Measurements from ENCODE around the gene PDE3B. TPM values are rescaled to one million over a fixed set of nuclear protein-coding genes. Genes with fewer than 3 reads are reported as not detected.

PDE3B gene
- total and polyA plus RNA-seq, 3 donors from 2014 or later, result 22.3 to 39.5 (median 25.8) TPM

DNA sequence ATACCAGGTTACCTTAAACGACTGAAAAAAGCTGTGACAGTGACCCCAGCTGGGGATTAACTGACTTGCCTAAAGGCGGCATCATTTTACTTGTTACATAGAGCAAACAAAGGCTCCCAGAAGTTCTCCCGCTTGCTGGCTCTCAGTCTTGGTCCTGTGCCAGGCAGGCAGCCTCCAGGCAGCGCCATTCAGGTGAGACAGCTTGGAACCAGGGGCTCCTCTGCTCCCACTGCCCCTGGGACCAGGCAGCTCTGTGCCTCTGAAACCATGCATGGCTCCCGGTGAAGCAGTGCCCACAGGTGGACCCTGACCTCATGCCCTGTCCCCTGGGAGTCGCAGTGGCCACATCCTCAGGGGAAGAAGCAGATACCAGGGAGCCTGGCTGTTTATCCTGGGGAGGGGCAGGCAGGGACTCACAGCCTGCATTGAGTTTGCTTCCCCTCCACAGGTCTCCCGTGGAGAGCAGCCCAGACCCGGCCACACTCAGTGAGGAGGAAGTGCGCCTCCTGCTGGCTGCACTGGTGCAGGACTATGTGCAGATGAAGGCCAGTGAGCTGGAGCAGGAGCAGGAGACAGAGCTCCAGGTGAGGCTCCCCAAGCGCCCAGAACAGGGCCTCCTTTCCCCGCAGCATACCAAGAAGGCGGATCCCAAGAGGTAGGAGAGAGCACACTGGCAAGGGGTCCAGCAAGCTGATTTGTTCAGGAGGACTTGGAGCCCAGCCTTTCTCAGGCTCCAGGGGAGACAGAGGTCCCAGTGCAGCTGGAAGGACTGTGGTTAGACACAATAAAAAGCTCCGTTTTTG is 264.0 kb downstream of the PDE3B start:
- intact Hi-C loops (cut with DNase I; ENCODE audit: low total_unique reads), result loop anchor here (10.0 kb wide), 1 partner anchor 363 kb away; no protein-coding TSS in a partner anchor

GRCh38 chr11:14908214-14908880 is 264.7 kb downstream of the PDE3B start:
- Histone ChIP-seq H3K36me3 (ENCODE audit: low read depth, missing control alignments) (no peaks in the 10 kb centered on the region), H3K4me3 (no peak overlapping the region), H3K27ac (no peak overlapping the region), H3K9me3 (no peaks in the 10 kb centered on the region), H3K27me3 (no peaks in the 10 kb centered on the region), H3K4me1 (peaks cover 8% of the 10 kb centered on the region)
- WGBS, 2 donors, result 20 to 43% methylated on average over 6 of the region's 6 CpGs
- TF ChIP-seq POLR2A (IDR thresholded peaks at IDR 0.05), result no peak
- TF ChIP-seq, protein P1, sequence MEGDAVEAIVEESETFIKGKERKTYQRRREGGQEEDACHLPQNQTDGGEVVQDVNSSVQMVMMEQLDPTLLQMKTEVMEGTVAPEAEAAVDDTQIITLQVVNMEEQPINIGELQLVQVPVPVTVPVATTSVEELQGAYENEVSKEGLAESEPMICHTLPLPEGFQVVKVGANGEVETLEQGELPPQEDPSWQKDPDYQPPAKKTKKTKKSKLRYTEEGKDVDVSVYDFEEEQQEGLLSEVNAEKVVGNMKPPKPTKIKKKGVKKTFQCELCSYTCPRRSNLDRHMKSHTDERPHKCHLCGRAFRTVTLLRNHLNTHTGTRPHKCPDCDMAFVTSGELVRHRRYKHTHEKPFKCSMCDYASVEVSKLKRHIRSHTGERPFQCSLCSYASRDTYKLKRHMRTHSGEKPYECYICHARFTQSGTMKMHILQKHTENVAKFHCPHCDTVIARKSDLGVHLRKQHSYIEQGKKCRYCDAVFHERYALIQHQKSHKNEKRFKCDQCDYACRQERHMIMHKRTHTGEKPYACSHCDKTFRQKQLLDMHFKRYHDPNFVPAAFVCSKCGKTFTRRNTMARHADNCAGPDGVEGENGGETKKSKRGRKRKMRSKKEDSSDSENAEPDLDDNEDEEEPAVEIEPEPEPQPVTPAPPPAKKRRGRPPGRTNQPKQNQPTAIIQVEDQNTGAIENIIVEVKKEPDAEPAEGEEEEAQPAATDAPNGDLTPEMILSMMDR (IDR thresholded peaks at IDR 0.05), result peak; percentile 25 to 42 (median 30)
- peak; percentile 46 for DNase-seq
- intact Hi-C loops (cut with DNase I; ENCODE audit: low total_unique reads), result loop anchor here (10.0 kb wide), 1 partner anchor 364 kb away; no protein-coding TSS in a partner anchor

More for the DNA sequence above, 264.0 kb downstream of the PDE3B start:
- 29 to 34% methylated on average over 8 to 13 of the region's 13 CpGs for WGBS, 2 donors
- peak; percentile 94 for DNase-seq
- Histone ChIP-seq H3K4me3 (no peak overlapping the region), H3K4me1 (peaks cover 8% of the 10 kb centered on the region), H3K36me3 (ENCODE audit: low read depth, missing control alignments) (no peaks in the 10 kb centered on the region), H3K9me3 (no peaks in the 10 kb centered on the region), H3K27ac (no peak overlapping the region), H3K27me3 (no peaks in the 10 kb centered on the region)
- TF ChIP-seq POLR2A (IDR thresholded peaks at IDR 0.05), result no peak
- TF ChIP-seq, protein P1 (IDR thresholded peaks at IDR 0.05), result peak; percentile 64 to 71 (median 67)

GRCh38 chr11:14914536-14914935 is 270.9 kb downstream of the PDE3B start:
- Histone ChIP-seq H3K27me3 (no peaks in the 10 kb centered on the region), H3K27ac (no peak overlapping the region), H3K9me3 (no peaks in the 10 kb centered on the region), H3K4me3 (no peak overlapping the region), H3K36me3 (ENCODE audit: low read depth, missing control alignments) (no peaks in the 10 kb centered on the region), H3K4me1 (no peaks in the 10 kb centered on the region)
- DNase-seq, result no peak
- whole genome bisulfite sequencing, 2 donors, result 72 to 73% methylated on average over 3 of the region's 3 CpGs
- intact Hi-C loops (cut with DNase I; ENCODE audit: low total_unique reads), result no loop called here
- TF ChIP-seq, protein P1 (IDR thresholded peaks at IDR 0.05), result no peak
- no peak for TF ChIP-seq POLR2A (IDR thresholded peaks at IDR 0.05)

- no peak for DNase-seq
- Histone ChIP-seq H3K27me3 (no peaks in the 10 kb centered on the region), H3K4me1 (no peaks in the 10 kb centered on the region), H3K36me3 (ENCODE audit: low read depth, missing control alignments) (no peaks in the 10 kb centered on the region), H3K4me3 (no peak overlapping the region), H3K9me3 (no peaks in the 10 kb centered on the region), H3K27ac (no peak overlapping the region)
- no peak for TF ChIP-seq POLR2A (IDR thresholded peaks at IDR 0.05)
- TF ChIP-seq, protein P1 (IDR thresholded peaks at IDR 0.05), result no peak
- intact Hi-C loops (cut with DNase I; ENCODE audit: low total_unique reads), result no loop called here
- 88 to 97% methylated on average over 1 of the region's 1 CpG for WGBS, 2 donors
Observed at GRCh38 chr11:14916403-14916802, 272.8 kb downstream of the PDE3B start.

Small RNA genes lying within 50 kb of the gene (small RNA-seq; reads per million reads assigned to genes)
- 0 reads per million in 2 donors for gene CALCP

Other genes with a start within 250 kb of the PDE3B start
- gene COPB1, start 144.0 kb upstream of the PDE3B start, total RNA-seq, result 10 to 100 TPM; 83.5 to 87.3 TPM
- gene COPB1, start 144.0 kb upstream of the PDE3B start, polyA plus RNA-seq (ENCODE audit: insufficient read depth, low read depth, low replicate concordance), result 71.7 TPM
- gene PSMA1, start 123.4 kb upstream of the PDE3B start, total RNA-seq, result 10 to 100 TPM; 74.7 to 95.5 TPM
- gene PSMA1, start 123.4 kb upstream of the PDE3B start, polyA plus RNA-seq (ENCODE audit: insufficient read depth, low read depth, low replicate concordance), result 117 TPM
- gene CYP2R1, start 248.4 kb downstream of the PDE3B start, total RNA-seq, result 10 to 100 TPM; 34.8 to 54.3 TPM
- gene CYP2R1, start 248.4 kb downstream of the PDE3B start, polyA plus RNA-seq (ENCODE audit: insufficient read depth, low read depth, low replicate concordance), result 50.8 TPM

Data from testis (tissue), 3 donors.